IPS-NIHi7 (cell line): ENCODE measurements around the gene TANC2.
A peak's percentile ranks its signal among the peaks of the same experiment; 100 is the strongest.
"Not testable (repeated sequence)": the region's sequence is repeated elsewhere in the genome, so short reads cannot be mapped to it uniquely, and the experiment has no call there.

Experiments used
- DNase-seq: peaks from one replicate; pipeline ENCODE4 v3.0.0; 2012; ENCODE audit warnings: mixed read lengths; ENCODE audit errors: extremely low spot score

The TANC2 gene

DNA sequence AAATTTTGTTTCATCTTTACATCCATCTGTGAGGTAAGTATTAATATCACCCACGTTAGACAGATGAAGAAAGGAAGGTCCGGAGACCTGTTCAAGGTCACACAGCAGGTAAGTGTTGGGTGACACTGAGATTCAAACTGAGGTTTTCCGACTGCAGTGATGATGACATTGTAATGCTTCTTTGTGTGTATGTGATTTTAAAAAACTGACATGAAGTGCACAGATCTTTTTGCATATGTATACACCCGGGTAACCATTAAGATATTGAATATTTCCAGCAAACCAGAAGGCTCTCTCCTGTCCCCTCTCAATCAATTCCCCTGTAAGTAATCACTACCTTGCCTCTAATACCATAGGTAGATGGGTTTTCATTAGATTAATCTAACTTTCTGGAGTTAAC, 1.5 kb upstream of the TANC2 start:
- DNase-seq: no peak

DNA sequence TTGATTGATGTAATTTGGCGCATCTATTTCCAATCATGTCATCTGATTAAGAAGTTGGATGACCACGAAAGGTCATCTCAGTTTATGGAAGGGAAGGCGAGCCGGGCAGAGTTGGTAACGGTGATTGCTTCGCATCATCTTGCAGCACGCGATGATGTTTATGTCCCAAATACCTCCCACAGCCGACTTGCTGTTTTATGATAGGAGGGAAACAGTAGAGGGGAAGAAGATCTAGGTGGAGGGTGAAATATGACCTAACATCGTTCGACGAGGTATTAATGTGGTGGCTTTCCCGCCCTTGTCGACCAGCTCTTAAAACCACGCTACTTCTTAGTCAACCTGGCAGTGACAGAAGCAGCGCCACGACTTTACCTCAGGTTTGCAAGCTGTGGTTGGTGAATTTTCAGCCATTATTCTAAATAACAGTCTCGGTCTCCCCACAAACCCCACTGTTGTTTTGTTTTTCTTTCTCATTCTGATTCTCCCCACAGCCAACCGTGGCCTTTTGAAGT, 805 bp upstream of the TANC2 start:
- DNase-seq: no peak

DNA sequence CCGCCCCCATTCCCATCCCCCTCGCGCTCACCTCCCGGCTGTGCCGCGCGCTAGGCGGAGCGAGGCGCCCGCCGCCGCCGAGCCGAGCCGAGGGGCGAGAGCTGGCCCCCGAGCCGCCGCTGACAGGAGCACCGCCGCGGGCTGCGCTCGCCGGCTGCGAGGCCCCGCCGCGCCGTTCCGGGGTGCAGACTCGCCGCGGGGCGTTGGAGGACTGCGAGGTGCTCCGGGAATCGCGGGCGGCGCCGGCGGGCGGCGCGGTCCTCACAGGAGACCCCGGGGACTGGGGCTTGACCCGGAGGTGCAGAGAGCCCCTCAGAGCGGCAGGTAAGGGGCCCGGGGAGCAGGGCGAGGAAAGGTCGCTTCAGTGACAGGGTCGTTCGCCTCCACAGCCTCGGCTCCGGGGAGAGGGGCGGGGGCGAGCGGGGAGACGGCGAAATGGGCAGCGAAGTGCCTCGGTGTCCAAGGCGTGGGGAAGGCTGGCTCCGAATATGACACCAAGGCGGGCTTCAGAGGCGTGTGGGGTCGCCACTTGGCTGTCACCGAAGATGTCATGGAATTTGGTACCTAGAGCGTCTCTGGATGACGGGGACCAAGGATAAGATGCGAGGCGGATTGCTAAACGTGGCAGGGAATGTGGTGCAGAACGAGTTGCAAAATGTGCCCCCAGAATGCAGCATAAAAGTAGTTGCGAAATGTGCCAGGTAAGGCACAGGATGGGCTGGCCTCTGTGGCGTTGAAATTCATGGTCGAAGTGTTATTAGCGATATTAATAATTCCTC, 580 bp downstream of the TANC2 start:
- DNase-seq: peak; percentile 19

DNA sequence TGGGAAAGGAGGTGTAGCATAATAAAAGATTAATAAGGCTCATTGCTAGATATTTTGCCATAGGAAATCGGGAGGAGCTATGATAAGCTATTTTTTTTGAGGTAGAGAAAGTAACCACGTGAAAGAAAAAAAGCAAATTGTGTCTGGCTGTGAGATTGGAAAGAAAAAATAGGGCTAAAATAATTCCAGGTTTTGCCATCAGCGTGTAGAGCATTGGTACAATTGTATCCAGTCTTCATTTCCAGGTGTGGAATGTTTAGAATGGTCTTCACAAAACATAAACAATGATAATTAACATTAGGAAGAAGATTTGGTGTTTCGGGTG, 1.1 kb downstream of the TANC2 start:
- DNase-seq: no peak

DNA sequence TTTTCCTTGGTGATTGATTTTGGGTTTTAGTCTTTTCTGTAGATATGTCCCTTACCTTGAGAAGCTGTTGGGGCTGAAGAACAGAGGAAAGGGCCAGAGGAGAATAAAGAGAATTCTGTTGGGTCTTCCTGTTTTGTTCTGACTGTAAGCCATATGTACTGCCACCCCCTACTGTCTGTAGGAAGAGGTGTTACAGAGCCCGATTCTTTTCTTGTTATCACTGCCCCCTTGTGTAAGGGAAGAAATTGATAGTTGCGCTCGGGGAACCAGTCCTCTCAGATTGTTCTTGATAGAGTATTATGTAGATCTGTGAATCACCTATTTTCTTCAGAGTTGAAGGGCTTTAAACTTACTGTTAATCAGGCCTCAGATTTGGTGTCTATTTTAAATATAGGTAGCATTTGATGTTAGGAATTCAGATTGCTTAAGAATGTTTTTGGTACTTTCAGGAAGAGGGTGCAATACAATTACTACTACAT, 2.4 kb downstream of the TANC2 start:
- peak; percentile 84 for DNase-seq

DNA sequence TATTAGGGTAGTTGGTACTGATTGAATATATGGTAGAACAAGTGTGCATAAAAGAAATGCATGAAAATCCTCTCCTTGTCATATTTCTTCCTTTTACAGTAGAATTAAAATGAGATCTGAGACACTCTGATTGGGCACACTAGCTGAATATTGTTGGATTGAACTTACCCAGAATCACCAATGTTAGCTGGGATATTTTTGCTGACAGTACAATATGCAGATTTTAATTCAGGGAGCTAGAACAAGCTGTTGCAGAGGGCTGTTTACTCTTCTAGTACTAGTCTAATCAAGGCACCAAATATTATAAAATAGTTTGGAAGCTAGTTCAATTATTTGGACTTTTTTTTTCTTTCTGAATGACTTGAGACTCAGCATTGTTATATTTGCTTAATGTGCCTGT, 4.6 kb downstream of the TANC2 start:
- no peak for DNase-seq

DNA sequence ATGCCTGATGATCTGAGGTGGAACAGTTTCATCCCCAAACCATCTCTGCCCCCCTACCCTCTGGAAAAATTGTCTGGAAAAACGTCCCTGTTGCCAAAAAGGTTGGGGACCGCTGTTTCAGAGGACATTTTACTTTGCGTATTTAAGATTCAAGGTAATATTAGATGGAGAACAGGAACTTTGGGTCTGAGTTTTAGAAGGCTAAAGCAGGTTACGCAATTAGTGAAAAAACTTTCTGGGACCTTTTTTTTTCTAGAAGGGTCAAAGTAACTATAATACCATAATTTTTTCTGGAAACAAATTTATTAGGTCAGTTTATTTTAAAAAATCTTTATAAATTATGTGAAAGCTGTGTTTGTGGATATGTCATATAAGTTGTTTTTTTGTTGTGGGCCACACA, 5.8 kb downstream of the TANC2 start:
- no peak for DNase-seq

DNA sequence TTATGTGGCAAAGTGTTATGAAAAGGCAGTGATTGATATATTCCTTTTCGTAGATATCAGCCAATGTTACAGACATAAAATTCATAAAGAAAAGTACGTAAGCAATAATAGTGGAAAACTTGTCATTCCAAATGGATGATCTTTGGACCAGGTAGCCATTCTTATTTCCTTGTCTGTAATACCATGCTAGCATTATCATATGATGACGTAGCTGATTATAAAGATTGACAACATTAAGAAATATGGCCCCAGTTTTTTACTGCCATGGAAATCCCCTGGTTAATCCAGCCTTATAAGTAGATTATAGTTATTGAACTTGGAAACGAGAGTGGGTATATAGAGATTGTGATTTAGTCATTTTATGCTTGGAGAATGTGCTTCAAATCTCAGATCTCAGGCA, 8.8 kb downstream of the TANC2 start:
- no peak for DNase-seq

DNA sequence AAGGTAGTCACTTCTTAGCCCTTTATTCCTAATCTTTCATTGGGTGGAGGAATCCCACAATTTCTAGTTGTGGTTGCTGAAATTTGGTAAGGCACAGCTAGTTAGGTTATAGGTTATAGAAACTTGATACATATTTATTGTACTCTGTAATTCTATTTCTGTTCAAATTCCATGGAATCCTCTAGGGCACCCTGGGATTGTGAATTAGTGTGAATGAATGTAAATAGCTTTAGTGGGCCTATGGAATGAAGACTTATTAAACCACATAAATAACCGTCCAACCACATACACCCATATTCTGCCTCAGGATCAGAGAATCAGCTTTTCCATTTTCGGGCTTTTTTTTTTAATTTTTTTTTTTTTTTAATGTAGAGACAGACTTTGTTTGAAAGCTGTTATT, 9.2 kb downstream of the TANC2 start:
- DNase-seq: no peak

DNA sequence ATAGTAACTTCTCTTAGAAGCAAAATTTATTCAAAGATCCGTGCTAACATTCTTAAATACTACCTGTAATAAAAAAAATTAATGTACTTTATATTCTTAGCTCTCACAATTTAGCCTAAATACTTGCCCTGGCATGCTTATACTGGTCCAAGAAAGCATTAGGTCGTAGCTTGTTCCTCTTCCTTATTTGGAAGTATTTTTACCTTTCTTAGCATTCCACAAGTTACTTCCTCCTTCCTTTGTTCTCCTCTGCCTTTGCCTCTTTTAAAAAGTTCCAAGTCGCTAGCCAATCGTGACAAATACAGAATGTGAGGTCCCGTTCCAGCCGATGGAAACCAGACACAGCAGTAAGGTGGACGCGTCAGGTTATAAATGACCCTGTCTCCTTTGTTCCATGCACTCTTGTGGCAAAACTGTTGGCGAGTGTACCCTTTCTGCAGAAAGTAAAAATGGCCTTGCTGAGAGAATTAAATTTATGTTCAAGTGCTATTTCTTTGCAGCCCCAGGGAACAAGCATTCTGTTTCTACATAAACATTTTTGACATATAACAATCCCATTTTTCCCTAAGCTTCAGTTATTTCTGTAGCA, 10.7 kb downstream of the TANC2 start:
- not testable (repeated sequence) for DNase-seq

DNA sequence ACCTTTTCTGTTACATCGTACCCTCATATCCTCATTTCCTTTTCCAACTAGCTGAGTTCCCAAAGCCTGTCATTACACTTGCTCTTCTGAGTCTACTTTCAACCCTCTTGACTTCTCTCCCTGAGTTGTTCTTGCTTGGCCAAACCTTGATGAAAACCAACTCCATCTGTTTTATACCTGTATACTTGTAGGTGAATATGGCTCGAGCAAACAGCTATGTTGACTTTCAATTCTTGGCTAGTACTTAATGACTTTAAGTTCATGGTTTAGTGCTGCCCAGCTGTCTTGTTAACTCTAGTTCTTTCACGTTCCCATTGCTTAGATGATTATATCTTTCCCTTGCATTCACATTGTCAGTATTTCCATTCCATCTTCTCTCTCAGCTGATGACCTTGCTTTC, 14.8 kb downstream of the TANC2 start:
- no peak for DNase-seq

DNA sequence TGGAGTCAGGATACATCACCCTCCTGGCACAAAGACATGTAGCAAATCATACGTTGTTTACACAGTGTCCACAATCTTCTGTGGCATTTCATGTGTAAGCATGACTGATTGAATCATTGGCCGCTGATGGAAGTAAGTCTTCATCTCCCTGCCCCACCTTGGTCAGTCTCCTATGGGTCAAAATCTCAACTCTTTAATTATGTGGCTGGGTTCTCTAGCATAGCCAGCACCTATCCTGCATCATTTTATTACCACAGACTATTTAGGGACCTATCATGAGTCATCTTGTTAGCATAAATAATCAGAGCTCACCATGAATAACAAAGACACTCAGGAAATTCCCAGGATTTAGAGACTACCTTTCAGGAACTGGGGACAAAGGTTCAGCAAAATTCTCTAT, 15.9 kb downstream of the TANC2 start:
- DNase-seq: no peak

DNA sequence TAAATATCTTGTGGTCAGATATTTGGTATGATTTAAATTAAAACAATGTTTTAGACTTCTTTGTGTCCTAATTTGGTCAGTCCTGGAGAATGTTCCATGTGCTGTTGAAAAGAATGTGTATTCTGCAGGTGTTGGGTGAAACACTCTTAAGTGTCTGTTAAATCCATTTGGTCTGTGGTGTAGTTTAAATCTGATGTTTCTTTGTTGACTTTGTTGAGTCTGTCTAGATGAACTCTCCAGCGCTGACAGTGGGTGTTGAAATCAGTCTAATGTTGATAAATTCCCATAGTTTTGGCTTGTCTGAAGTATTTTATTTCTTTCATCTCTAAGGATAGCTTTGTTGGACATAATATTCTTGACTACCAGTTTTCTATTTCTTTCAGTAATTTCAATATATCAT, 18.8 kb downstream of the TANC2 start:
- no peak for DNase-seq

DNA sequence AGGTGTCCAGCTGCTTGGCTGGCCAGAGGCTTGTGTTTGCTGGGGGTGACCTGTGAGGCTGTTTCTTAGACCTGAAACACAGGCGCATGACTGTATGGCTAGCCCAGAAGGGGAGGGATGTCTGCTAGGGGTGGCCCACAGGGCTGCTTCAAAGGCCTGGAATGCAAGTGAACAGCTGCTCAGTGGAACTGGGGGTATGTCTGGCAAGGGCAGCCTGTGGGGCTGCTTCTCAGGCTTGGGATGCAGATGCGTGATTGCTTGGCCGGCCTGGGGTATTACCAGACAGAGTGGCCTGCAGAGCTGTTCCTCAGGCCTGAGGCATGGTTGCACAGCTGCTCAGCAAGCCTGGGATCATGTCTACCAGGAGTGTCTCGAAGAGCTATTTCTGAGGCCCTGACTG, 20.5 kb downstream of the TANC2 start:
- DNase-seq: no peak

DNA sequence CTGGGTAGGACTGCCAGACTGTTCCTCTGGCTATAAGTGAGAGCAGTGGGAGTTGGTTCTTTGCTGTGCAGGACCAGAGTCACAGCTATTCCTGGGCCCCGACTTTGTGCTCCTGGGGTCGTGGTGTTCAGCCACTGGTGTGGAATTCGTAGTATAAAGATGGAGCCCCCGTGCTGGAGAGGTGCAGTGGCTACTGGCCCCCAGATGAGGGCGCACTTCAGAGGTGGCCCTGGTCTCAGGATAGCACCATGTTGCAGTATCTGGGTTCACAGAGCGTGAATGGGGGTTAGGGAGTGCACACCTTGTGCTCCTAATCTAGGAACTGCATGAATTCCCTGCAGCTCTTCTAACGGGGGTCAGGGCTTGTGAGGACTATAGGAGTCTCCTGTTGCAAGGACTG, 21.1 kb downstream of the TANC2 start:
- DNase-seq: peak; percentile 49

DNA sequence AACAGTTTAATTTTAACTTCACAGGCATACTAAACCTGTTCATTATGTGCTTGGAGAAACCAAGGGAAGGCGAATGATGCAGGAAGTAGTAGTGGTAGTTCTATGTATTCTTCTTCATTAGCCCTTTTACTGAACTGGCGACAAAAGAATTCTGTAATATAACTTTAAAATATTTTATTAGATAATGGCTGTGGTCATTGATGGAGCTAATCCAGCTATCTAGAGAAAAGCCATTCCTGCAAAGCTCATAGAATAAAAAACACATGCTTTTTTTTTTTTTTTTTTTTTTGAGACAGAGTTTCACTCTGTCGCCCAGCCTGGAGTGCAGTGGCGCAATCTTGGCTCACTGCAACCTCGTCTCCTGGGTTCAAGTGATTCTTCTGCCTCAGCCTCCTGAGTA, 23.5 kb downstream of the TANC2 start:
- no peak for DNase-seq

DNA sequence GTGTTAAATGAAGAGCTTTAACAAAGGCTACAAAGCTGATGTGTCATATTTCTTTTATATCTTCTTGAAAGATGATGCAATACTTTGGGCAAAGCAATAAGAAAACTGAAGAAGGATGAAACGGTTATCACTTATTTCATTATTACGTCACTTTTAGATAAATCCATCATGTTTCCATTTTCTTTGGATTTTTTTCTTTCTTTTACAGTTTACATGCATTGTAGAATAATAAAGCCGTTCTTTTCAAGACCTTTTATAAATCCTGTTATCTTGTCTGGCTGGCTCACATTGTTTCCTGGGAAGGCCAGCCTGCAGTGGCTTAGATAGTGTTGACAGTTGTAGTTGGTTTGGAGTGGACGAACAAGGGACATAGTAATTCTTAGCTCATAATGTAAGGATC, 28.9 kb downstream of the TANC2 start:
- no peak for DNase-seq

DNA sequence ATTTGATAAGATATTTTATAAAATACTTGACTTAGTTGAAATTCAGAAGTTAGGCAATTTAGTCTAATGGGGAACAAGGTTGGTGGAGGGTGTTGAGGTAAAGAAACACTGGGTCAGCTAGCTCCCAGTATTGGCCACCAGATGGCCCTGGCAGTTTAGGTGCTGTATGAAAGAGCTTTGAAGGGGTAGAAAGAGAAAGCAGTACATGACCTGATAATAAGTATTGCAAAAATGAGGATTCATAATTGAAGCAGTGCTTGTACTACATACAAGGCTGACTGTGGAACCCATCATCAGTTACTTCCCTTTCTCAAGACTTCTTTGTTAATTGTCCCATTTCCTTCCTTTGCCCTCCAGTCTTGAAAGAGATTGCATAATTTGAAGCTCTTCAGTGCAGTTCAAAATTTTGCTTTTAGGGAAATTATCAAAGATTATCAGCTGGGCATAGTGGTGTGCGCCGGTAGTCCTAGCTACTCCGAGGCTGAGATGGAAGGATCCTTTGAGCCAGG, 29.4 kb downstream of the TANC2 start:
- peak; percentile 45 for DNase-seq

DNA sequence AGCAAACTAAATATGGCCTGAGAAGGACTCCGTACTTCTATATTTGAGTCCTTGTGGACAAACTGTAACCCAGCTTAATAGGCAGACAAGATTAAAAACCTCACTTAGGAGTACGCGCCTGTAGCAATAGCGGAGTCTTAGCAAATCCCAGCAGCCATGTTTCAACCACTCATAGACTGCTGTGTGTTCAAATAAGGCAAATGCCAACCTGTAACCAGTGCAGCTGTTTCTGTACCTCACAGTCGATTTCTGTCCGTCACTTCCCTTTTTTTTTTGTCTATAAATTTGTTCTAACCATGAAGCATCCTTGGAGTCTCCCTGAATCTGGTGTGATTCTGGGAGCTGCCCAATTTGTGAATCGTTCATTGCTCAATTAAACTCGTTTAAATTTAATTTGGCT, 30.2 kb downstream of the TANC2 start:
- DNase-seq: no peak

DNA sequence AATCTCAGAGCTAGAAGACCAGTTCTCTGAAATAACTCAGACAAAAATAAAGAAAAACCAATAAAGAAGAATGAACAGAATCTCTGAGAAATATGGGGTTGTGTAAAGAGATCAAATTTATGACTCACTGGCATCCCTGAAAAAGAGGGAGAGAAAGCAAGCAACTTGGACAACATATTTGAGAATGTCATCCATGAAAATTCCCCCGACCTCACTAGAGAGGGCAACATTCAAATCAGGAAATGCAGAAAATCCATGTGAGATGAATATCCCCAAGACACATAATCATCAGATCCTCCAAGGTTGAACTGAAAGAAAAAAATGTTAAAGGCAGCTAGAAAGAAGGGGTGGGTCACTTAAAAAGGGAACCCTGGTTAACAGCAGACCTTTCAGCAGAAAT, 32.1 kb downstream of the TANC2 start:
- no peak for DNase-seq

DNA sequence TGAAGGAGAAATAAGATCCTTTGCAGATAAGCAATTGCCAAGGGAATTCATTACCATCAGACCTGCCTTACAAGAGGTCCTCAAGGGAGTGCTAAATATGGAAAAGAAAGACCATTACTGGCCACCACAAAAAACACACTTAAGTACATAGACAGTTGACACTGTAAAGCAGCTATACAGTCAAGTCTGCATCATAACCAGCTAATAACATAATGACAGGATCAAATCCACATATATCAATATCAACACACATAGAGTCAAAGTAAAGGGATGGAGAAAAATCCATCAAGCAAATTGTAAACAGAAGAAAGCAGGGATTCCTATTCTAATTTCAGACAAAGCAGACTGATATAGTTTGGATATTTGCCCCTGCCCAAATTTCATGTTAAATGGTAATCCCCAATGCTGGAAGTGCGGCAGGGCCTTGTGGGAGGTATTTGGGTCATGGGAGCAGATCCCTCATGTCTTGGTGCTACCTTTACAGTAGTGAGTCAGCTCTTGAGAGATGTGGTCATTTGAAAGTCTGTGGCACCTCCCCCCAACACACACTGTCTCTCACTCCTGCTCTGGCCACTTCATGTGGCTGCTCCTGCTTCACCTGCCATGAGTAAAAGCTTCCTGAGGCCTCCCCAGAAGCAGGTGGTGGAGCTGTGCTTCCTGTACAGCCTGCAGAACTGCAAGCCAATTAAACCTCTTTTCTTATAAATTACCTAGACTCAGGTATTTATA, 32.8 kb downstream of the TANC2 start:
- DNase-seq: no peak

DNA sequence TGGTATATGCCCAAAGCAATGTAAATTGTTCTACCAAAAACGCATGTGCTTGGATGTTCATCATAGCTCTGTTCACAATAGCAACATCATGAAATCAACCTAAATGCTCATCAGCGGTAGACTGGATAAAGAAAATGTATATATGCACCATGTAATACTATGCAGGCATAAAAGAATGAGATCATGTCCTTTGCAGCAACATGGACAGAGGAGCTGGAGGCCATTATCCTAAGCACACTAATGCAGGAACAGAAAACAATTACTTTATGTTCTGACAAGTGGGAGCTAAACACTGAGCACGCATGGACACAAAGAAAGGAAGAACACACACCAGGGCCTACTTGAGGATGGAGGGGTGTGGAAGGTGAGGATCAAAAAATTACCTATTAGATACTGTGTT, 33.7 kb downstream of the TANC2 start:
- no peak for DNase-seq
